GM23248 (cell line): ENCODE data around the gene MFSD1. TPM values are rescaled to one million over a fixed set of nuclear protein-coding genes. Genes with fewer than 3 reads are reported as not detected.

Source experiments
- DNase-seq: peaks from one replicate; pipeline ENCODE4 v3.0.0-alpha.2; 2015
- H2AFZ ChIP-seq: fragments of 200-600 bp; sonication (generic); 2 replicates; pipeline ENCODE4 v1.6.1; 2016; ENCODE audit warnings: antibody characterized with exemption
- H3F3A ChIP-seq: fragments of 200-600 bp; sonication (generic); 2 replicates; pipeline ENCODE4 v1.6.1; 2016; ENCODE audit warnings: mild to moderate bottlenecking, antibody characterized with exemption, mixed run types; ENCODE audit not compliant: insufficient read depth
- H3K27ac ChIP-seq: fragments of 200-600 bp; sonication (generic); 2 replicates; pipeline ENCODE4 v1.5.1; 2016; ENCODE audit warnings: mild to moderate bottlenecking
- H3K27me3 ChIP-seq: fragments of 200-600 bp; sonication (generic); replicated peaks from 2 replicates; pipeline ENCODE4 v1.6.1; 2016; ENCODE audit warnings: mild to moderate bottlenecking; ENCODE audit not compliant: insufficient read depth
- H3K36me3 ChIP-seq: fragments of 200-600 bp; sonication (generic); 2 replicates; pipeline ENCODE4 v1.6.1; 2016; ENCODE audit warnings: low read depth, mild to moderate bottlenecking
- H3K4me1 ChIP-seq: fragments of 200-600 bp; sonication (generic); 2 replicates; pipeline ENCODE4 v1.6.1; 2016; ENCODE audit warnings: mild to moderate bottlenecking; ENCODE audit not compliant: insufficient read depth
- H3K4me2 ChIP-seq: fragments of 200-600 bp; sonication (generic); one replicate; pipeline ENCODE4 v1.6.1; 2016; ENCODE audit warnings: mild to moderate bottlenecking; ENCODE audit not compliant: unreplicated experiment
- H3K4me3 ChIP-seq: fragments of 200-600 bp; sonication (generic); 2 replicates; pipeline ENCODE4 v1.5.1; 2016; ENCODE audit warnings: mild to moderate bottlenecking
- H3K79me2 ChIP-seq: fragments of 200-600 bp; sonication (generic); 2 replicates; pipeline ENCODE4 v1.6.1; 2016; ENCODE audit warnings: mild to moderate bottlenecking; ENCODE audit not compliant: insufficient read depth
- H3K9ac ChIP-seq: fragments of 200-600 bp; sonication (generic); 2 replicates; pipeline ENCODE4 v1.6.1; 2016; ENCODE audit warnings: mild to moderate bottlenecking
- H3K9me2 ChIP-seq: fragments of 200-600 bp; sonication (generic); 2 replicates; pipeline ENCODE4 v1.6.1; 2016; ENCODE audit warnings: mixed run types, mild to moderate bottlenecking, moderate library complexity; ENCODE audit not compliant: insufficient read depth
- H3K9me3 ChIP-seq: fragments of 200-600 bp; sonication (generic); one replicate; pipeline ENCODE4 v1.6.1; 2017; ENCODE audit warnings: low read depth
- H4K20me1 ChIP-seq: fragments of 200-600 bp; sonication (generic); 2 replicates; pipeline ENCODE4 v1.6.0; 2016; ENCODE audit not compliant: insufficient read depth
- EZH2 ChIP-seq: fragments of 200-600 bp; sonication (generic); IDR thresholded peaks from 2 replicates; pipeline ENCODE4 v1.6.1; 2018; ENCODE audit warnings: antibody characterized with exemption, mild to moderate bottlenecking; ENCODE audit not compliant: insufficient read depth, poor library complexity, severe bottlenecking
- EZH2phosphoT487 ChIP-seq: fragments of 200-600 bp; sonication (generic); IDR thresholded peaks from 2 replicates; pipeline ENCODE4 v1.6.1; 2018; ENCODE audit warnings: antibody characterized with exemption, moderate library complexity, mild to moderate bottlenecking, low read depth; ENCODE audit not compliant: insufficient read depth
- WGBS, 2 experiments: methylation state at CpG; one replicate each; pipeline ENCODE4 v1.1.6; 2015 to 2017; ENCODE audit warnings: low lambda C conversion rate in 2 of 2, low coverage in 1 of 2; ENCODE audit errors: missing lambda C conversion rate in 2 of 2; 5-methylcytosine and 5-hydroxymethylcytosine counted together
- in situ Hi-C: fragments of 300-500 bp; cut with MboI; formaldehyde crosslinking; loops from 2 replicates; pipeline ENCODE4 v1.15.0; 2020
- polyA plus RNA-seq: library from polyadenylated mRNA; unstranded; fragments of >200 nt; fragmentation: Nextera tagmentation; extraction: Ambion mirVana; gene quantifications from 2 replicates; pipeline ENCODE4 v1.2.1, GENCODE V29; 2016
- total RNA-seq: library from RNA; depleted of rRNA; stranded (reverse); fragments of >200 nt; shearing (Covaris generic); gene quantifications from 2 replicates; pipeline ENCODE4 v1.2.3, GENCODE V29; 2014; rRNA removed

MFSD1 gene
- total and polyA plus RNA-seq, 2 experiments from 2014 or later: 100 to 177 TPM

GRCh38 chr3:158859362-158859761 lies 57.5 kb downstream of the MFSD1 start:
- Histone ChIP-seq H3K4me3 (no peak overlapping the region), H3K9ac (no peak overlapping the region), H4K20me1 (no peaks in the 10 kb centered on the region), H3K9me3 (no peaks in the 10 kb centered on the region), H3K9me2 (no peaks in the 10 kb centered on the region), H3K4me2 (no peak overlapping the region), H3K27me3 (no peaks in the 10 kb centered on the region; the same call in 1 of the 2 replicates), H3K4me1 (no peaks in the 10 kb centered on the region), H3F3A (no peaks in the 10 kb centered on the region), H3K27ac (no peak overlapping the region), H3K36me3 (no peaks in the 10 kb centered on the region), H2AFZ (no peak overlapping the region), H3K79me2 (no peaks in the 10 kb centered on the region)
- in situ Hi-C loops: no loop called here
- 78 to 82% methylated on average over 3 of the region's 3 CpGs for WGBS, 2 experiments
- no peak for TF ChIP-seq EZH2phosphoT487
- no peak for TF ChIP-seq EZH2
- no peak for DNase-seq

- TF ChIP-seq EZH2 (no peak), EZH2phosphoT487 (no peak)
- Histone ChIP-seq H3K79me2 (no peaks in the 10 kb centered on the region), H3K4me1 (no peaks in the 10 kb centered on the region), H3K27me3 (no peaks in the 10 kb centered on the region), H2AFZ (no peak overlapping the region), H3K9ac (no peak overlapping the region), H3K4me2 (no peak overlapping the region), H3K9me2 (no peaks in the 10 kb centered on the region), H3F3A (no peaks in the 10 kb centered on the region), H3K36me3 (no peaks in the 10 kb centered on the region), H4K20me1 (no peaks in the 10 kb centered on the region), H3K4me3 (no peak overlapping the region), H3K27ac (no peak overlapping the region), H3K9me3 (no peaks in the 10 kb centered on the region)
- no peak for DNase-seq
- WGBS, 2 experiments: 70 to 85% methylated on average over 2 of the region's 2 CpGs
- in situ Hi-C loops: no loop called here
Observed at GRCh38 chr3:158863247-158863646, 61.4 kb downstream of the MFSD1 start.

- Histone ChIP-seq H3K9ac (no peak overlapping the region), H2AFZ (no peak overlapping the region), H3K27me3 (no peaks in the 10 kb centered on the region), H3K4me2 (no peak overlapping the region), H3K9me3 (no peaks in the 10 kb centered on the region), H3K36me3 (no peaks in the 10 kb centered on the region), H3K27ac (no peak overlapping the region), H3K4me1 (no peaks in the 10 kb centered on the region), H3F3A (no peaks in the 10 kb centered on the region), H3K79me2 (no peaks in the 10 kb centered on the region), H3K9me2 (no peaks in the 10 kb centered on the region), H3K4me3 (no peak overlapping the region), H4K20me1 (no peaks in the 10 kb centered on the region)
- WGBS, 2 experiments: 85 to 89% methylated on average over 6 of the region's 6 CpGs
- no peak for DNase-seq
- in situ Hi-C loops: no loop called here
- TF ChIP-seq EZH2phosphoT487: no peak
- TF ChIP-seq EZH2: no peak
Observed at GRCh38 chr3:158864492-158864891, 62.6 kb downstream of the MFSD1 start.

GRCh38 chr3:158875700-158876099 lies 73.8 kb downstream of the MFSD1 start:
- no peaks in the 10 kb centered on the region for H3K36me3 ChIP-seq
- DNase-seq: no peak
- no peaks in the 10 kb centered on the region for H3K4me1 ChIP-seq
- no peak overlapping the region for H3K4me2 ChIP-seq
- H3K4me3 ChIP-seq: no peak overlapping the region
- no peak overlapping the region for H3K27ac ChIP-seq
- no peaks in the 10 kb centered on the region for H3K79me2 ChIP-seq
- H2AFZ ChIP-seq: no peak overlapping the region
- H3K9me3 ChIP-seq: no peaks in the 10 kb centered on the region
- H3F3A ChIP-seq: no peaks in the 10 kb centered on the region
- no peaks in the 10 kb centered on the region for H3K27me3 ChIP-seq
- no peak for TF ChIP-seq EZH2
- no peak for TF ChIP-seq EZH2phosphoT487
- in situ Hi-C loops: no loop called here
- no peak overlapping the region for H3K9ac ChIP-seq
- H3K9me2 ChIP-seq: no peaks in the 10 kb centered on the region
- no peaks in the 10 kb centered on the region for H4K20me1 ChIP-seq

Other genes with a start within 250 kb of the MFSD1 start
- gene MLF1, start 230.9 kb upstream of the MFSD1 start, total RNA-seq: 13.4 and 17.3 TPM in 2 replicates
- 13.6 and 15.6 TPM in 2 replicates for gene MLF1, start 230.9 kb upstream of the MFSD1 start, polyA plus RNA-seq
- 32.0 and 38.5 TPM in 2 replicates for gene GFM1, start 157.5 kb upstream of the MFSD1 start, total RNA-seq
- 29.2 and 30.8 TPM in 2 replicates for gene GFM1, start 157.5 kb upstream of the MFSD1 start, polyA plus RNA-seq
- gene LXN, start 129.4 kb upstream of the MFSD1 start, total RNA-seq: 28.7 and 34.9 TPM in 2 replicates
- 46.8 and 47.3 TPM in 2 replicates for gene LXN, start 129.4 kb upstream of the MFSD1 start, polyA plus RNA-seq
- gene RARRES1, start 69.6 kb upstream of the MFSD1 start, total RNA-seq: 1.3 and 1.7 TPM in 2 replicates
- gene RARRES1, start 69.6 kb upstream of the MFSD1 start, polyA plus RNA-seq: 1.0 and 1.2 TPM in 2 replicates